ENCODE measurements around the gene PAK1.

PAK1 gene

GRCh38 chr11:77377734-77378133 lies 96.2 kb downstream of the PAK1 start:
- no peak for DNase-seq (ENCODE audit: insufficient read length, low spot score)
- no peak for FAIRE-seq

GRCh38 chr11:77375107-77375506 lies 98.8 kb downstream of the PAK1 start:
- DNase-seq (ENCODE audit: insufficient read length, low spot score) (no peak), FAIRE-seq (no peak)

- no peak for DNase-seq (ENCODE audit: insufficient read length, low spot score)
- FAIRE-seq: no peak
Observed at GRCh38 chr11:77374611-77375031, 99.3 kb downstream of the PAK1 start.

- no peak for DNase-seq (ENCODE audit: insufficient read length, low spot score)
- no peak for FAIRE-seq
Observed at GRCh38 chr11:77374108-77374507, 99.8 kb downstream of the PAK1 start.

GRCh38 chr11:77372726-77373125 lies 101.2 kb downstream of the PAK1 start:
- DNase-seq (ENCODE audit: insufficient read length, low spot score) (no peak), FAIRE-seq (no peak)

GRCh38 chr11:77371646-77372045 lies 102.2 kb downstream of the PAK1 start:
- FAIRE-seq: no peak
- no peak for DNase-seq (ENCODE audit: insufficient read length, low spot score)

GRCh38 chr11:77370217-77370616 lies 103.7 kb downstream of the PAK1 start:
- FAIRE-seq: no peak

GRCh38 chr11:77361184-77361583 lies 112.7 kb downstream of the PAK1 start:
- no peak for DNase-seq (ENCODE audit: insufficient read length, low spot score)
- FAIRE-seq: no peak

More at GRCh38 chr11:77370217-77370616, 103.7 kb downstream of the PAK1 start:
- no peak for DNase-seq (ENCODE audit: insufficient read length, low spot score)

- FAIRE-seq (no peak), DNase-seq (ENCODE audit: insufficient read length, low spot score) (no peak)
Observed at GRCh38 chr11:77359481-77359880, 114.4 kb downstream of the PAK1 start.

- FAIRE-seq: no peak
Observed at GRCh38 chr11:77353131-77353530, 120.8 kb downstream of the PAK1 start.

GRCh38 chr11:77351281-77351886 lies 122.5 kb downstream of the PAK1 start:
- FAIRE-seq (no peak), DNase-seq (ENCODE audit: insufficient read length, low spot score) (no peak)

More at GRCh38 chr11:77353131-77353530, 120.8 kb downstream of the PAK1 start:
- no peak for DNase-seq (ENCODE audit: insufficient read length, low spot score)

- FAIRE-seq: no peak
Observed at GRCh38 chr11:77347948-77348347, 125.9 kb downstream of the PAK1 start.

GRCh38 chr11:77346906-77347603 lies 126.8 kb downstream of the PAK1 start:
- DNase-seq (ENCODE audit: insufficient read length, low spot score) (no peak), FAIRE-seq (no peak)

More at GRCh38 chr11:77347948-77348347, 125.9 kb downstream of the PAK1 start:
- no peak for DNase-seq (ENCODE audit: insufficient read length, low spot score)

- FAIRE-seq: no peak
Observed at GRCh38 chr11:77345621-77346020, 128.3 kb downstream of the PAK1 start.

GRCh38 chr11:77340501-77340900 lies 133.4 kb downstream of the PAK1 start:
- DNase-seq (ENCODE audit: insufficient read length, low spot score): no peak
- no peak for FAIRE-seq

More at GRCh38 chr11:77345621-77346020, 128.3 kb downstream of the PAK1 start:
- no peak for DNase-seq (ENCODE audit: insufficient read length, low spot score)

GRCh38 chr11:77332259-77332658 lies 141.6 kb downstream of the PAK1 start:
- DNase-seq (ENCODE audit: insufficient read length, low spot score) (no peak), FAIRE-seq (no peak)

- FAIRE-seq (no peak), DNase-seq (ENCODE audit: insufficient read length, low spot score) (no peak)
Observed at GRCh38 chr11:77325159-77325558, 148.7 kb downstream of the PAK1 start.

- DNase-seq (ENCODE audit: insufficient read length, low spot score) (no peak), FAIRE-seq (no peak)
Observed at GRCh38 chr11:77324508-77324907, 149.4 kb downstream of the PAK1 start.

- DNase-seq (ENCODE audit: insufficient read length, low spot score) (no peak), FAIRE-seq (no peak)
Observed at GRCh38 chr11:77322926-77323590, 150.8 kb downstream of the PAK1 start.

- no peak for FAIRE-seq
- no peak for DNase-seq (ENCODE audit: insufficient read length, low spot score)
Observed at GRCh38 chr11:77322506-77322905, 151.4 kb downstream of the PAK1 start.

GRCh38 chr11:77320351-77320750 lies 153.5 kb downstream of the PAK1 start:
- FAIRE-seq: no peak
- no peak for DNase-seq (ENCODE audit: insufficient read length, low spot score)

GRCh38 chr11:77318600-77318999 lies 155.3 kb downstream of the PAK1 start:
- FAIRE-seq: no peak
- DNase-seq (ENCODE audit: insufficient read length, low spot score): no peak
